GM19463 (cell line): ENCODE results near the gene C1orf232.

ENCODE experiments used
- ATAC-seq: cut with Tn5 transposase; IDR thresholded peaks from one replicate; pipeline ENCODE4 v1.9.1; 2021; ENCODE audit warnings: mild to moderate bottlenecking, moderate library complexity; ENCODE audit not compliant: unreplicated experiment

Gene C1orf232

DNA sequence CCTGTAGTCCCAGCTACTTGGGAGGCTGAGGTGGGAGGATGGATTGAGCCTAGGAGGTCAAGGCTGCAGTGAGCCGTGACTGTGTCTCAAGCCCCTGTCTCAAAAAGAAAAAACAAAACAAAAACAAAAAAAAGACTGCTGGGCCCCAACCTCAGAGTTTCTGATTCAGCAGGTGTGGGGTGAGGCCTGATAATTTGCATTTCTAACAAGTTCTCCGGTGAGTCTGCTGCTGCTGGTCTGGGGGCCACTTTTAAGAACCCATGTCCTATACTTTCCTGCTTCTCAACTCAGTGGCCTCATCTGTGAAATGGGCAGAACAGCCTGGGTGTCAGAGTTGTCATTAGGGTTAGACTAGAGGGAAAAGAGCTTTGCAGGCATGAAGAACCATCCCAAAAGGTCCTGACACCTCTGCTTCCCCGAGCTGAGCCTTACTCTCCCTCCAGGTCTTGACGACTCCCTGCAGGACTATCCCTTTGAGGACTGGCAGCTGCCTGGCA lies 11.3 kb upstream of the C1orf232 start:
- no peak for ATAC-seq

DNA sequence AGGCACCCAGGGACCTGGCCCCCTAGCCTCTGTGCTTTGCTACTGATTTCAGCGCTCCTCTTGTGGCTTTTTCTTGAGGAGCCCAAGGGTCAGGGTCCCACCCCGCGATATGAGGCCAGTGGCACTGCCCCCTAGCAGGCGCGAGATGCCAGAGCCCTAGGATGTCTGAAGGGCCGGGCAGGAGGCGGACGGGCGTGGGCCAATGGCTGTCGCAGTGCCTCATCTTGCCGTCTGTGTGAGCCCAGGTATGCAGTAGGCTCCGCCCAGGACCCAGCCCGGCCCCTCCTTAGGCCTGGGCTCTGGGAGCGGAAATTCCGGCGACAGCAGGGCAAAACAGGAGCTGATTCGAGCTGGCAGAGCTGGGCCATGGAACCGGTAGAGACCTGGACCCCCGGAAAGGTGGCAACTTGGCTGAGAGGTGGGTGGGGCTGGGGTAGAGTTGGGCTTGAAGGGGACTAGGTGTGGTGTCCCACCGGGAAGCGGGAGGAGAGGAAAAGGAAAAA lies 8.5 kb upstream of the C1orf232 start, which contains the start of gene CNKSR1:
TSS of gene CNKSR1 (plus strand) at position 310 of the 503 bp plus-strand sequence. CDS start at position 367, 57 bp downstream.
- ATAC-seq, result no peak

DNA sequence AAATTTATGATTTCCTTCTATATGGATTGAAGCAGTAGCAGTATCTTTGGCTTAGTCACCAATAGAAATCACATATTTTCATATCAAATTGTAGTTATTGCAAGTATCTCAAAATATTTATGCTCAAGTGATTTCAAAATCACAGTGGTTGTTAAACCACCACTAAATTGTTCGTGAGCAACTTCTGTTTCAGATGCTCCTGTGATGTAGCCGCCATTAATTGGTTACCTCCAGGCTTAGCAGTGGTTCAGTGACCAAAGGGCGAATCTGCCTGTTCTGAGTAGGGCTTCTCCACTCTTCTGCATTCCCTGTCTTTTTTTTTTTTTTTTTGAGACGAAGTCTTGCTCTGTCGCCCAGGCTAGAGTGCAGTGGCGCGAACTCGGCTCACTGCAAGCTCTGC lies 6.6 kb upstream of the C1orf232 start:
- no peak for ATAC-seq

DNA sequence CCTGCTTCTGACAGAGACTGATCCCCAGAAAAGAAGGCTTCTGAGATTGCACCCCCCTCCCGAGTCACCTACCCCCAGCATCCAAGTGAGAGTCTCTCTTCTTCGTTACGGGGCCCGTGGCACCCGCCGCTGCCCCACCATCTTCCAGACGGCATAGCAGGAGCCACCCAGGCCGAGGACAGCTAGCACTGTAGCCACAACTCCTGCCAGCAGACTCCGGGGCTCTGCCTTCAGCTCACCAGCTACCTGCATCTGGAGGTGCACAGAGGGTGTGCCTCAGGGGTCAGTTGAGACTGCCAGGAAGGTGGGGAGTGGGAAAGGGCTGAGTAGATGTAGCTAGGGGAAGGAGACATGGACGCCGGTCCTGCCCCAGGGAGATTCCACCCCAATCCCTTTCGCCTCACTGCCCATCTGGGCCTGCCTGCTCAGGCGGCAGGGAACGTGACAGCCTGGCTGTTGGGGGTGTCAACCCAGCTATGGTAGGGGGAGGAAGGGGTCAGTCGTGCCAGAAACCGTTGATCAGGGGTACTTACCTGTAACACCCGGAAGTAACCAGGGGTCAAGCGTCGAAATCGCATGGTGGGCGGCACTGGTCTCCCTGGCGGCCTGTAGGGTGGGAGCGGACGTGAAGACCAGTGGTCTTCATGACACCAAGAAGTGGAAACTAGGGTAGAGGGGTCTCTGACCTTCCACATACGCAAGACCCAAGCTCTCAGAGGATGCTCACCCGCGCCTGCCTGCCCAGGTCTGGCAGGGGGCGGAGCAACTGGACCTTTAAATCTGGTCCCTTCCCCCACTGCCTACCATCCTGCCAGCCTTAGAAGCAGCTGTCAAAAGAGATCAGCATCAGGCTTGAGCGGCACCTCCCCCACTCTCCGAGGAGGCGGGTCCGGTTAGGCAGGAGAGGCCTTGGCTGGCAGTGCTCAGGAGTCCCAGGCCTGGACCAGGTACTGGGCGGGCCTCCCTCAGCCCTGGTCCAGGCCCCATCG lies 2.6 kb upstream of the C1orf232 start, which contains the start of gene ZNF593OS:
TSS of gene ZNF593OS (minus strand) at position 749 of the 989 bp plus-strand sequence. CDS start at position 578, 171 bp downstream.
- no peak for ATAC-seq

DNA sequence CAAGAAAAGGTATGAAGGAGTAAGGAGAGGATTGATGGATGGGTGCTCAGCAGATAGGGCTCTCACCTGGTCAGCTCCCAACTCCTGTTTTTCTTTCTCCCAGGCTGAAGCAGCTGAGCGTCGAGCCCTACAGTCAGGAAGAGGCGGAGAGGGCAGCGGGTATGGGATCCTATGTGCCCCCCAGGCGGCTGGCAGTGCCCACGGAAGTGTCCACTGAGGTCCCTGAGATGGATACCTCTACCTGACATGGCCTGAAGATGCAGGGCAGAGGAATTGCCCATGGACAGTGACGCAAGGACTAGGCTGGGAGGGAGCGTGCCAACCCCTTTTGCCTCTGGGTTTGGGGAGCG lies 1.7 kb upstream of the C1orf232 start:
- no peak for ATAC-seq

DNA sequence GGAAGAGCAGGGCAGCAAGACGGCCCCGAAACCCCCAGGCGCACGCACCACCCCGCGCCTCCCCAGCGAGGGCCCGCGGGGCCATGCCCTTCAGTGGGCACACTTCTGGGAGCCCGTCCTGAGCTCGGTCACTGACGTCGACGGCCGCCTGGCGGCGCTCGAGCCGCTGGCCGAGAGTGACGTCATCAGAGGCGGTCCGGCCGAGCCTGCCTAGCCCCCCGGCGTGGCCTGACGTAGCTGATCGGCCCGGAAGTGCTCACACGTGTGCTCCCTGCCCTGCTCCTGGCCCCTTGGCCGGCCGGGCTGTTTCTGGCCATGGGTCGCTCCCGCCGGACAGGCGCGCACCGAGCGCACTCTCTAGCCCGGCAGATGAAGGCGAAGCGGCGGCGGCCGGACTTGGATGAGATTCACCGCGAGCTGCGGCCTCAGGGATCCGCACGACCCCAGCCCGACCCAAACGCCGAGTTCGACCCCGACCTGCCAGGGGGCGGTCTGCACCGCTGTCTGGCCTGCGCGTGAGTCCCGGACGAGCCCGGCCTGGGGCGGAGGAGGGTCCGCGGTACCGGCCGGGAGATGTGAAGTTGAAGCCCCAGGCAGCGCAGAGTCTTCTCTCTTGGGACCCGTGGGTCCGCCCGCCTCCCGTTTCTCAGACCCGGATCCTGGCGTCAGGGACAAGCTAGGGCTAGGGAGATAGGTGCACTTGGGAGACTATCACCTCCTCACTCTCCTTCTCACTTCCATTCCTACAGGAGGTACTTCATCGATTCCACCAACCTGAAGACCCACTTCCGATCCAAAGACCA lies 1.1 kb upstream of the C1orf232 start, which contains the start of gene ZNF593:
TSS of gene ZNF593 (plus strand) at position 240 of the 803 bp plus-strand sequence. CDS start at position 316, 76 bp downstream.
- ATAC-seq, result peak; percentile 96

DNA sequence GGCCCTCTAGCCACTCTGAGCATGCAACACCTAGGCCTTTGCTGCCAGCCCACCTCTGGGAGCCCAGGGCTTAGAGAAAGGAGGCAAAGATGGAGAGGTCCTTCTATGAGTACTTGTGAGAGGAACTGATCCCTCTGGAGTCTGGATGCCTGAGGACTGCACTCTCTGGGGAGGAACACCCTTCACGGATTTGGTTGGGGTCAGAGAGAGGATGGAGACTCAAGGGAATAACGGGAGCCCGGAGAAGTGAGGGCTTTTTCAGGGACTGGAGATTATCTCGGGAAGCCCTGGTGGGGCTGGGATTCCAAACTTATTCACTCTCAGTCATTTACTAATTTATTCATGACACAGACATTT lies 413 bp upstream of the C1orf232 start:
- no peak for ATAC-seq

DNA sequence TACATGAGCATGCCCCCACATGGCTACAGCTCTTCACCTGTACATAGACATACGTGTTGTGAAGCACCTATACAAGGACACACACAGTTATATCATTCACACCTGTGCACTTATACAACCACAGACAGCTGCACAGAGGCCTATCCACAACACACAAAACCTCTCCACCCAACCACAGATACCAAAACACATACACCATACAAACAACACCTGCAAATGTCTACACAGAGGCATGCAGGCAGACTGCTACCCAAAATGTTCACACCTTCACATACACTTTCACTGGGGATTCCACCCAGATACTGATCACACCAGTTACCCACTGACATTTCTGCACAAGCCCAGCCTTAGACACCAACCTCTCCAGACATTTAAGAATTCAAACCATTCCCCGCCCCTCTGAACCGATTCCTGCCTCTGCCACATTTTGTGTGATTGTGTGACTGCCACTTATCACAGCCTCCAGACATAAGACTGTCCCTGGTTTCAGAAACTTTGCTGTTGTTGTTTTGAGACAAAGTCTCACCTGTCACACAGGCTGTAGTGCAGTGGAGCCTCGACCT lies 2.0 kb downstream of the C1orf232 start:
- ATAC-seq, result no peak

DNA sequence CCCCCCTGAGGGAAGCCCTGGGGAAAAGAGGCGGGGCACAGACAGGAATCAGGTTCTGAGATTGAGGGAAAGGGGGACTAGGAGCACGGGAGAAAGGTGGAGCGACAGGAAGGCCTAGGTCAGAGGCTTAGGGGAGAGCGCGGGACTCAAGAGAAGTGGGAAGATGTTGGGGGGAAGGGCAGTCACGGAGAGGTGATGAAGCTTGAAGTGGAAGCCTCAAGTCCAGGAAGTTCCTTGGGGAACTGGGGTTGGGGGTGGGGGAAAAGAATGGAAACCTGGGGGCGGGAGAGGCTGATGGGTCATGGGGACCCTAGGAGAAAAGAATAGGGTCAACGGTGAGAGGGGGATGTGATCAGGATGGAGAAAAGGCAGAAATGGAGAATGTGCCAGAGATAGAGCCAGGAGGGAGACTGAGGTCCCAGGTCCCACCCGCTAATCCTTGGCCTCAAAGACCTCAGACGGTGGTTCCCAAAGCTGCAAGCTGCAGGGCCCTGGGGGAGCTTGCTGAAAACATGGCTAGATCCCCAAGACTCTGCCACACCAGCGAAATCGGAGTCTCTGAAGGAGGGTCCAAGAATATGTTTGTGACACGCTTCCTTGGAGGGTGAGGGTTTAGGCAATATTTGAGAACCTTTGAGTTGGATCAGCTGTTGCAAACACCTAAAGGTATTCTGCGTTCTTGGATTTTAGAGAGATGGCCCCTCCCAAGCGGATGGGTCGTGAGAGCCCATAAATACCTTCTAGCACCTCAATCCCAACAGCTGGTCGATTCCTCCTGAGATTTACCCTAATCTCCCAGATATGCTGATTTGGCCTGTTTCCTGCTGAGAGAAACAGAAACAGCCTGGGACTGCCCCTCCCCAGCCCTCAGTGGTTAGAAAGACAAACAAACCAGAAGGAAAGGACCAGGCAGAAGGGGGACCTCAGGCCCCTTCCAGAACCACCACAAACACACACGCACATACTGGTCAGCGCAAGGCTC lies 3.6 kb downstream of the C1orf232 start:
- ATAC-seq, result no peak

DNA sequence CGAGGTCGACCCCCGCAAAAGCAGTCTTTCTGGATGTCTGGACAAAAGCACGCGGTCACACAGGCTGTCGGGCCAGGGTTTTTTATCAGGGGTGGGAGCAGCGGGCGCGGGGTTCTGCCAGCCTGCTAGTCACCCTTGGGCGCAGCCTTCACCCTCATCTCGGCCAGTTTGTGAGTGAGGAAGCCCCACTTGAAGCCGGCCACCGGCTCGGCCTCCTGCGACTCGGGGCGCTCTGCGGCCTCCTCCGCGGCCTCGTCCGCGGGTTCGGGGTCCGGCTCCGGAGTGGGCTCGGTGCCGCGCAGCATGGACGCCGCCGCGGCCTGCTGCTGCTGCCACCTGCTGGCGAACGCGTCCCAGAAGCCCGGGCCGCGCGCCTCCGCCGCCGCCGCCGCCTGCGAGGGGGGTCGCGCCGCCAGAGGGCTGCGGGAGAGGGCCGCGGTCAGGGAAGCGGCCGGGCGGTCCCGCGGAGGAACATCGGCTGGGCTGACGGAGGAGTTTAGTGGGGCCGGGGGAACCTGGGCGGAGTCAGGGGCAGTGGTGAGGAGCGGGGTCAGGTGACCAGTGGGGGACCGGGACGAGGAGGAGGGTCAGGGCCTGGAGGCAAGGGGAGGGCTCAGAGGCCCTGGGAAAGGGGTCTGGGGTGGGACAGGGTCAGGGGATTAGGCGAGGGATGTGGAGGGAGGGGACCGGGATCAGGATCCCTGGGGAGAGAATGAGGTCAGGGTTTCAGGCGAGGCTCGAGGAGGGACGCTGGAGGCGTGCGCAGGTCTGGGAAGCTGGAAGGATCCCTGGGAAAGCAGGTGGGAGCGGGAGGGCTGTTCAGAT lies 4.5 kb downstream of the C1orf232 start:
- ATAC-seq, result no peak

DNA sequence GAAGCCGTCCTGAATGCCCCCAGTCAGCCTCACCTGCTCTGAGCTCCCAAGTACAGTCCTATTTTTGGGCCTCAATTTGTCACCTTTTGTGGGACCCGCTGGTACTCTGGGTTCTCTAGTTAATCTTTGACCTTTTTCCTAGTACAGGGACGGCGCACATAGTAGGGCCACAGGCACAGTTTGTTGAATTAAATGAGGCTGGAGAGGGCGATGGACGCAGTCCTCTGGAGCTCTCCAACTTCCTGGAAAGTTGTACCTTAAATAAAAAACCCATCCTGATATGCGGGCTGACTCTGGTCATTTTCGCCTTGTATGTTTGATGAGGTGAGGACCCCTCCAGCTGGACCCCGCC lies 5.1 kb downstream of the C1orf232 start:
- ATAC-seq, result no peak

DNA sequence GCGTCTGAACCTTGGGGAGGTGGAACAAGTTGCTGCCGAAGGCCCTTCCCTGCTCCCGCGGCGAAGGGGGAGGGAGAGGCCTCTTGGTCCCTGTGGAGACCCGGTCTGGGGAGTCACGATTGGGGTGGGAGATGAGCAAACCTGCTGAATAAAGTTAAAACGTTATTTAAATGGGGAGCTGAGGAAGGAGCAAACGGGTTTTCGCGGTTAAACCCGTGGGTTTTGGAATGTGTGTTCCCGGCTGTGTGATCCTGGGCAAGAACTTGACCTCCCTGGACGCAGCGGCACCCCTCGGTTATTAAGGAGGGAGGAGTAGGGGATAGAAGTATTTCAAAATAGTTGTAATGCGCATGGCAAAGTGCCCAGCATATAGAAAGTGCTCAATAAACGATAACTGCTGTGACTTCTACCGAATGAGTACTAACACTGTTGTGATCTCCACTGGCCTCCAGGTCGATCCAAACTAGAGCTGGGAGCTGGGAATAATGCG lies 6.5 kb downstream of the C1orf232 start:
- no peak for ATAC-seq

DNA sequence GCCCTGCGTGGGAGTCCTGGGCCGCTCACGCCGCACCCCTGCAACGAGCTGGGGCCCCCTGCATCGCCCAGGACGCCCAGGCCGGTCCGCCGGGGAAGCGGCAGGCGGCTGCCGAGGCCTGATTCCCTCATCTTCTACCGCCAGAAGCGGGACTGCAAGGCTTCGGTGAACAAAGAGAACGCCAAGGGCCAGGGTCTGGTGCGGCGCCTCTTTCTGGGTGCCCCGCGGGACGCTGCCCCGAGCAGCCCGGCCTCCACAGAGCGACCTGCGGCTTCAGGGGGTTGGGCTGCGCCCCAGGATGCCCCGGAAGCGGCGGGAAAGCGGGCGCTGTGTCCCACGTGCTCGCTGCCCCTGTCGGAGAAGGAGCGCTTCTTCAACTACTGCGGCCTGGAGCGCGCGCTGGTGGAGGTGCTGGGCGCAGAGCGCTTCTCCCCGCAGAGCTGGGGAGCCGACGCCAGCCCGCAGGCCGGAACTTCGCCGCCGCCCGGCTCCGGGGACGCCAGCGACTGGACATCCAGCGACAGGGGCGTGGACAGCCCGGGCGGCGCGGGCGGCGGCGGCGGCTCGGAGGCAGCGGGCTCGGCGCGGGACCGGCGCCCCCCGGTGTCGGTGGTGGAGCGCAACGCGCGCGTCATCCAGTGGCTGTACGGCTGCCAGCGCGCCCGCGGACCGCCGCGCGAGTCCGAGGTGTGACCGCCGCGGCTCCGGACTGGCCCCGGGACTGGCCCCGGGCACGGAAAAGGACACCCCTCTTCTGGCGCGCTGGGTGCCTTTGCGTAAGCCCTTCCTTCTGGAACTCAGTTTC lies 7.1 kb downstream of the C1orf232 start:
- no peak for ATAC-seq

DNA sequence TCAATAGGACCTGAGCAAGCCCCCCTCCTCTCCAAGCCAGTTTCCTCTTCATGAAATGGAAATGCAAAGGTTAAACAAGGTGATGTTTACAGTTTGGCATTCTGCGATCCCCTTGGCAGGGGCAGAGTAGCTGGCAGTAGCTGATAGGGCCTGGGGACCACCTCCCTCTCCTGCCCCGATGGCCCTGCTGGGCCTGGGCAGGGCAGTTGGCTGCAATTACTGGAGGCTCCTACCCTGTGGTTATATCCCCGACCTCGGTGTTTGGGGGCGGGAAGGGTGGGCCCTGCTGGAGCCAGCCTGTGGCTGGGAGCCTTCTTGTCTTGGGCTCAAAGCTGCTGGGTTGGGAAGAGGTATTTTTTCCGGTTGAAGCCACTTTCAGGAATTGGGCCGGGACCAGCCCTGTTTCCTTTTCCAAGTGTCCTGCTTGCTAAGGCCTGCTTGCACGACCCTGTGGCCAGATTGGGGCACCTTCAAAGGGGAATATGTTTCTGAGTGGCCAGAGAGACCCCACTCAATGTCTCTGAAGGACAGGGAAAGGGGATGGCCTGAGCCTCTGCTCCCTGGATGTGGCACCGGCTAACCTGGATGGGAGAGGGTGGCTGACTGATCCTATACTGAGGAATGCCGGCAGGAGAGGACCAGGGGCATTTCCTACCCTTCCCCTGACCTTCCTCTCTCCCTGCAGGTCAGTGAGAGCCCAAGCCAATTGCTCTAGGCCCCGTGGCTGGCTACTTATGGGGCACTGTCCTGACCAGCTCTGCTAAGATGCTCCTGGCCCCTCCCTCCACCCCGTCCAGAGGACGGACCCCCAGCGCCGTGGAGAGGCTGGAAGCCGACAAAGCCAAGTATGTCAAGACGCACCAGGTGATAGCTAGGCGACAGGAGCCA lies 8.0 kb downstream of the C1orf232 start:
- no peak for ATAC-seq

DNA sequence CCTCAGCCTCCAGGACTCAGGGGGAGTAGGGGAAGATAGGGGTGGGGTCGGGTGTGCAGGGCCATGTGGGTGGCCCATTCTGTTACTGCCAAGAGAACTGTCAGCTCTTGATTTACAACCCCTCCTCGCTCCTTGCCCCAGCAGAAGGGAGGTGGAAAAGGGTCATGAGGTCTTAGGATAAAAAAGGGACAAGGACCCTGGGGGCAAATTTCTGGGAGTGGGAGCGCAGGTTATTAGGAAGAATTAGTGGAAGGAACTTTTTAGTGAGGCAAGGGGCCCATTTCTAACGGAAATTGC lies 9.1 kb downstream of the C1orf232 start:
- ATAC-seq, result no peak

DNA sequence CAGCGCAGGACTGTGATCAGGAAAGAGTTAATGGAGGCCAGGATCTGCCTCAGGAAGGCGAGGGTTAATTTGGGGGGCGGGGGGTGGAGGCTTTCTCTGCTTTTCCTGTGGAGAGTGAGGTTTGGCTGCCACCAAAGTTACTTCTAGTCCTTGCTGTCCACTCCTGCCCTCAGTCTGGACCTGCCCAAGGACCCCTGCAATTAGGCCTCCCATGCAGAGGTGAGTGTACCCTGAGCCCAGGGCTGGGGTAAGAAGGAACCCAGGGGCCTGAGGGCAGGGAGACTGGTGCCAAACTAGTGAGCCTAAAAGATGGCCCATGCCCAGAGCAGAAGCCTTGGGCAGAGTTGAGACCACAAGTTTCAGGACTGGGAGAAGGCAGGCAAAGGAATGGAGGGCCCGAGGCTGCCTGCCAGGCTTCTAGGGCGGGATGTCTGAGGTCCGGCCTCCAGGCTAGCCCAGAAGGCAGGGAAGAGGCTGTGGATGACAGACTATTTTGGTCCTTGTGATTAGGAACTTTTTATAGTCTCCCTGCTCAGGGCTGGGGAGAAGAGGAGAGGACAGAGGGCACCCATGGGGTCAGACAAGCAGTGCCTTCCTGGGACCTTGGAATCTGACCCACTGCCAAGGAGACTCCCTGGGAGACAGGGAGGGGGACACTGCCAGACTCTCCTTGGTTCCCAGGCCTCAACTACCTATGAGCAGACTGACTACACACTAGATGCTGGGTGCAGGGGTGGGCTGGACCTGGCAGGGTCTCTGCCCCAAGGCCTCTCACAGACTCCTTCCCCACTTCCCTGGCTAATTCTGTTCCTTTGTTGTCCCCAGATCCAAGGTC lies 9.6 kb downstream of the C1orf232 start, which contains the start of gene FAM110D:
TSS of gene FAM110D (plus strand) at position 172 of the 835 bp plus-strand sequence. CDS start 2,213 bp downstream, outside the sequence.
- no peak for ATAC-seq
